Stimulated activated naive CD8-positive, alpha-beta T cell treated with anti-CD3 and anti-CD28 coated beads, Interleukin-15, amount 100 ng/mL, for 72 hours (primary cell): Measurements from ENCODE around the gene ZNF823.
"Not testable (repeated sequence)": the region's sequence is repeated elsewhere in the genome, so short reads cannot be mapped to it uniquely, and the experiment has no call there.

Source experiments
- ATAC-seq: fragments of 150-1000 bp; cut with Tn5 transposase; 2 replicates; pipeline ENCODE4 v1.10.0; 2021; ENCODE audit warnings: mild to moderate bottlenecking, moderate library complexity
- DNase-seq, 2 donors: peaks; one replicate each; pipeline ENCODE4 v3.0.0; 2021 to 2022
- H3K27ac Mint-ChIP-seq, 2 donors: one replicate each; pipeline ENCODE4 v1.8.0; 2022; ENCODE audit warnings: mild to moderate bottlenecking in 2 of 2, mixed read lengths in 2 of 2, moderate library complexity in 2 of 2
- H3K27me3 Mint-ChIP-seq: one replicate; pipeline ENCODE4 v1.8.0; 2022; ENCODE audit warnings: mixed read lengths
- H3K4me1 Mint-ChIP-seq: one replicate; pipeline ENCODE4 v1.8.0; 2022; ENCODE audit warnings: mild to moderate bottlenecking, mixed read lengths
- H3K4me3 Mint-ChIP-seq, 2 donors: one replicate each; pipeline ENCODE4 v1.8.0; 2022; ENCODE audit warnings: mild to moderate bottlenecking in 2 of 2, mixed read lengths in 2 of 2, moderate library complexity in 1 of 2
- H3K9me3 Mint-ChIP-seq, 2 donors: one replicate each; pipeline ENCODE4 v1.8.0; 2022; ENCODE audit warnings: mixed read lengths in 2 of 2

The ZNF823 gene

DNA sequence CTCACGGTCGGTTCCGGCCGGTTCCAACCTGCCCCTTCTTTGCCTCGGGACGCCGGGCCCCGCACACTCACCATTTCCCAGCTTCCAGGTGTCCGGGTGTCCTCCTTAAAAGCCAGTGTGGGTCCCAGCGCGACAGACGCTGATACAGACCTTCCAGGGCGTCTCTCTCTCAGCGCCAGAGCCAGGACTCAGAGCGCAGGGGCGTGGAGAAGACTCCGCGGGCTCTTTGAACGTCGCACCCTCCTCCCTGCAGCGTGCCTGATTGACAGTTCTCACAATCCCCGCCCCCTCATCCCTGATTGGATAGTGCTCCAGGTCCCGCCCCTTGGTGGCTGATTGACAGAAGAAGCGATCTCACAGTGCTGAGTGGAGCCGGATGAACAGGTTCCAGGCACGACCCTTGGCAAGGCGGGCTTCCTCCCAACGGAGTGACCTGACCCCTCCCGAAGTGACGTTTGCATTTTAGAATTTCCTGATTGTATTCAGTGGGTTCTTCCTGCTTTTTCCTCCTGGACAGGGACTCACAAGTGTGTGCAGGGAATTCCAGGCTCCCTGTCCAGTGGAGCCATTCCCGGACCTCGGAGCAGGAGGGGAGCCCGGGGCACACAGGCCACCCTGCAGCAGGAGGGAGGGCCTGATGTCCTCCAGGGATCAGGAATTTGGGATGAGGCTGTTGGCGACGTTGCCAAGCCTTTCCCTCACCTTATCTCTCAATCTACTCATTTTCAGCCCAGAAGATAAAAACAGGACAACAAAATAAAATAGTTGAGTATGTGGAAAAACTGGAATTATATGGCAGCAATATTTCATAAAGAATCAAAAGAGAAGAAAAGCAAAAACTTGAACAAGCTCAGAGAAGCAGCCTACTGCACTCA, at the start of gene ZNF823:
ZNF823 (minus strand) TSS at position 201 of the 875 bp plus-strand sequence; CDS start at position 74, 127 bp downstream.
- H3K4me3 Mint-ChIP-seq: peak within 1 kb of the TSS; percentile 95 to 97
- DNase-seq (peak; percentile 96 to 98), ATAC-seq (peak; percentile 99)
- peaks cover 27% of the 10 kb centered on the region for H3K4me1 Mint-ChIP-seq
- peak within 1 kb of the TSS; percentile 93 to 94 for H3K27ac Mint-ChIP-seq
- H3K27me3 Mint-ChIP-seq: no peaks in the 10 kb centered on the region
- H3K9me3 Mint-ChIP-seq: peaks cover 0 to 3% of the 10 kb centered on the region in 2 donors

DNA sequence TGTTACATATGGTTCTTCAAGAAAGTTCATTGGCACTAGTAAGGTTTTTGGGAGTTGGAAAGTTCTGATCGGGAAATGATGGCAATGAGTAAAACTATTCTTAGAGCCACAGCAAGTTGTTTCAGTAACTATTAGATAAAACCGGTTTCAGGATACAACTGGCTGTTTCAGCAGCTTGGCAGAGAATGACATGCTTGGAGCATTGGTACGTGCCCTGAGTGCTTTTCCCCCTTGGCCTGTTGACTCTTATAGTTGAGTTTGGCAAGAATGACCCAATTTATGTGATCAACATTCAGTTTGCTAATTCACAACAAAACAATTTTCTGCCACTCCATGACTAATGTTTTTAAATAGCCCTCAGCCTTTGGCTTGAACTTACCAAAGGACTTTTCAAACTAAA, 48.8 kb upstream of the ZNF823 start:
- H3K27me3 Mint-ChIP-seq: no peaks in the 10 kb centered on the region
- H3K27ac Mint-ChIP-seq: no peak overlapping the region
- no peaks in the 10 kb centered on the region for H3K4me1 Mint-ChIP-seq
- no peak for DNase-seq
- no peak for ATAC-seq
- peaks cover 49 to 73% of the 10 kb centered on the region in 2 donors for H3K9me3 Mint-ChIP-seq
- no peak overlapping the region for H3K4me3 Mint-ChIP-seq

DNA sequence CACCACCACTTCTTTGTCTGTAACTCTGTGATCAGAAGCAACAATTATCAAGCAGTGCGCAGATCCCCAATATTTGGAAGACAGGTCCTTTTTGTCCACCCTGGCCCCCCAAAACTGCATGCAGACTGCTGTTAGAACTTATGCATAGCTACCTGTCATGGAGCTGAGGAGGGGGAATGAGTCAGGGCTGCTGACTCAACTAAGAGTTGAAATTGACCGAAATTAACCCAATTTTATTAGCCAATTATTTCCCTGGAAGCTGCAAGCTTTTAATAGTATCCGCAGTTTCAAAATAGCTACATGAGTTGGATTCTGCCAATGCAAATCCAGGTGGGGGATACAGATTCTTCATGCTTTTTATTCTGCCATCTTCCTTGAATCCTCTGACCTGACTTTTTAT, 45.6 kb upstream of the ZNF823 start:
- Mint-ChIP-seq H3K4me1 (no peaks in the 10 kb centered on the region), H3K9me3 (peaks cover 45 to 75% of the 10 kb centered on the region in 2 donors), H3K27me3 (no peaks in the 10 kb centered on the region), H3K27ac (no peak overlapping the region), H3K4me3 (no peak overlapping the region)
- ATAC-seq (no peak), DNase-seq (no peak)

DNA sequence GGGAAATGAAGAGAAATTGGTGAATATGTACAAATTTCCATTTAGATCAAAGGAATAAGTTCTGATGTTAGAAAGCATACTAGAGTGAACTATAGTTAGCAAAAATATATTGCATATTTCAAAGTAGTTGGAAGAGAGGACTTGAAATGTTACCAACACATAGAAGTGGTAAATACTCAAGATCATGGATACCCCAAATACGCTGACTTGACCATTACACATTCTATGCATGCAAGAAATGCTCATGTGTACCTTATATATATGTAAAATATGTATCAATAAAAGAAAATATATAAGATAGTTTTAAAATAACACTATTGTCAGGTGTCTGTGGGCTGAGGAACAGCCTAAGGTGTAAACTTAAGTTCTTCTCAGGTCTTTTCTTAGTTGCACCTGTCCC, 45.0 kb upstream of the ZNF823 start:
- Mint-ChIP-seq H3K4me1 (no peaks in the 10 kb centered on the region), H3K9me3 (peaks cover 45 to 69% of the 10 kb centered on the region in 2 donors), H3K27ac (no peak overlapping the region), H3K27me3 (no peaks in the 10 kb centered on the region), H3K4me3 (no peak overlapping the region)
- ATAC-seq (no peak), DNase-seq (no peak)

DNA sequence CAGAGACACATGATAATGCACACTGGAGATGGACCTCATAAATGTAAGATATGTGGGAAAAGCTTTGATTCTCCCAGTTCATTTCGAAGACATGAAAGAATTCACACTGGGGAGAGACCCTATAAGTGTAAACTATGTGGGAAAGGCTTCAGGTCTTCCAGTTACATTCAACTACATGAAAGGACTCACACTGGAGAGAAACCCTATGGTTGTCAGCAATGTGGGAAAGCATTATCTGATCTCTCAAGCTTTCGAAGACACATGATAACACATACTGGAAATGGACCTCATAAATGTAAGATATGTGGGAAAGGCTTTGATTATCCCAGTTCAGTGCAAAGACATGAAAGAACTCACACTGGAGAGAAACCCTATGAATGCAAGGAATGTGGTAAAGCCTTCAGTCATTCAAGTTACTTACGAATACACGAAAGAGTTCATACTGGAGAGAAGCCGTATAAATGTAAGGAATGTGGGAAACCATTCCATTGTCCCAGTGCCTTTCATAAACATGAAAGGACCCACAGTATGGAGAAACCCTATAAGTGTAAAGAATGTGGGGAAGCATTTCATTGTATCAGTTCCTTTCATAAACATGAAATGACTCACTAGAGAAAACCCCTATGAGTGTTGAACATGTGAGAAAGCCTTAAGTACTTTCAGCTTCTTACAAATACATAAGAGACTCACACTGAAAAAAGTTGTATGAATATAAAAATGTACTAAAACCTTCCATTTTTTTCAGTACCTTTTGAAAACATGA, 42.7 kb upstream of the ZNF823 start:
- Mint-ChIP-seq H3K27me3 (no peaks in the 10 kb centered on the region), H3K4me3 (no peak overlapping the region), H3K27ac (no peak overlapping the region), H3K4me1 (no peaks in the 10 kb centered on the region), H3K9me3 (peaks cover 40 to 71% of the 10 kb centered on the region in 2 donors)
- no peak for DNase-seq
- ATAC-seq: no peak

DNA sequence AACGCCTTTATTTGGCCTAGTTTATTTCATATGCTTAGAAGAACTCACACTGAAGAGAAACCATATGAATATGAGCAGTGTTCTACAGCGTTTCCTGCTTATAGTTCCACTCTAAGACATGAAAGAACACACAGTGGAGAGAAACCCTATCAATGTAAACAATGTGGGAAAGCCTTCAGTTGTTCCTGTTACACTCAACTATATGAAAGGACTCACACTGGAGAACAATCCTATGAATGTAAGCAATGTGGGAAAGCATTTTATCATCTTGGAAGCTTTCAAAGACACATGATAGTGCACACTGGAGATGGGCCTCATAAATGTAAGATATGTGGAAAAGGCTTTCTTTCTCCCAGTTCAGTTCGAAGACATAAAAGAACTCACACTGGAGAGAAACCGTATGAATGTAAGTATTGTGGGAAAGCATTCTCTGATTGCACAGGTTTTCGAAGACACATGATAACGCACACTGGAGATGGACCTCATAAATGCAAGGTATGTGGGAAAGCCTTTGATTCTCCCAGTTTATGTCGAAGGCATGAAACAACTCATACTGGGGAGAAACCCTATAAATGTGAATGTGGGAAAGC, 41.8 kb upstream of the ZNF823 start:
- Mint-ChIP-seq H3K4me3 (no peak overlapping the region), H3K27ac (no peak overlapping the region), H3K27me3 (no peaks in the 10 kb centered on the region), H3K4me1 (no peaks in the 10 kb centered on the region), H3K9me3 (peaks cover 40 to 70% of the 10 kb centered on the region in 2 donors)
- DNase-seq (no peak), ATAC-seq (no peak)

DNA sequence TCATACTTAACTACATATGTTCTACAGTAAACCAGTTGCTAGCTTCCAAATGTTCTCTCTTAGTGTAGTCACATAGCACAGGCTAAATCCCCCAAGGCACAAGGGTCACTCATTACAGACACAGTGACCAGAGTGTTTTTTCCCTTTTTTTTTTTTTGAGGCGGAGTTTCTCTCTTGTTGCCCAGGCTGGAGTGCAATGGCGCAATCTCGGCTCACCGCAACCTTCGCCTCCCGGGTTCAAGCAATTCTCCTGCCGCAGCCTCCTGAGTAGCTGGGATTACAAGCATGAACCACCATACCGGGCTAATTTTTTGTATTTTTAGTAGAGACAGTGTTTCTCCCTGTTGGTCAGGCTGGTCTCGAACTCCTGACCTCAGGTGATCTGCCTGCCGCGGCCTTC, 37.9 kb upstream of the ZNF823 start:
- not testable (repeated sequence) for ATAC-seq, DNase-seq, H3K4me3 Mint-ChIP-seq, H3K27me3 Mint-ChIP-seq, H3K27ac Mint-ChIP-seq, H3K4me1 Mint-ChIP-seq
- peaks cover 44 to 64% of the 10 kb centered on the region in 2 donors for H3K9me3 Mint-ChIP-seq

- not testable (repeated sequence) for H3K27me3 Mint-ChIP-seq, DNase-seq, ATAC-seq, H3K4me3 Mint-ChIP-seq, H3K27ac Mint-ChIP-seq
- Mint-ChIP-seq H3K4me1 (peaks cover 22% of the 10 kb centered on the region), H3K9me3 (peaks cover 51 to 58% of the 10 kb centered on the region in 2 donors)
Observed at GRCh38 chr19:11771520-11771919, 32.8 kb upstream of the ZNF823 start.

DNA sequence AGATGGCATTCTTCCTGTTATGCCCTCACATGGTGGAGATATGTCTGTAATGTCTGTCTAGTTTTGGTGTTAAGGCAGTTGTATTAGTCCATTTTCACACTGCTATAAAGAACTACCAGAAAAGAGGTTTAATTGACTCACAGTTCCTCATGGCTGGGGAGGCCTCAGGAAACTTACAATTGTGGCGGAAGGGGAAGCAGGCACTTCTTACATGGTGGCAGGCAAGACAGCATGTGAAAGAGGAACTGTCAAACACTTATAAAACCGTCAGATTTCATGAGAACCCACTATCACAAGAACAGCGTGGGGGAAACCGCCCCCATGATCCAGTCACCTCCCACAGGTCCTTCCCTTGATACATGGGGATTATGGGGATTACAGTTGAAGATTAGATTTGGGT, 31.2 kb upstream of the ZNF823 start:
- ATAC-seq: no peak
- peaks cover 4% of the 10 kb centered on the region for H3K27me3 Mint-ChIP-seq
- peaks cover 24% of the 10 kb centered on the region for H3K4me1 Mint-ChIP-seq
- no peak overlapping the region for H3K4me3 Mint-ChIP-seq
- DNase-seq: no peak
- no peak overlapping the region for H3K27ac Mint-ChIP-seq
- H3K9me3 Mint-ChIP-seq: peaks cover 48 to 60% of the 10 kb centered on the region in 2 donors

DNA sequence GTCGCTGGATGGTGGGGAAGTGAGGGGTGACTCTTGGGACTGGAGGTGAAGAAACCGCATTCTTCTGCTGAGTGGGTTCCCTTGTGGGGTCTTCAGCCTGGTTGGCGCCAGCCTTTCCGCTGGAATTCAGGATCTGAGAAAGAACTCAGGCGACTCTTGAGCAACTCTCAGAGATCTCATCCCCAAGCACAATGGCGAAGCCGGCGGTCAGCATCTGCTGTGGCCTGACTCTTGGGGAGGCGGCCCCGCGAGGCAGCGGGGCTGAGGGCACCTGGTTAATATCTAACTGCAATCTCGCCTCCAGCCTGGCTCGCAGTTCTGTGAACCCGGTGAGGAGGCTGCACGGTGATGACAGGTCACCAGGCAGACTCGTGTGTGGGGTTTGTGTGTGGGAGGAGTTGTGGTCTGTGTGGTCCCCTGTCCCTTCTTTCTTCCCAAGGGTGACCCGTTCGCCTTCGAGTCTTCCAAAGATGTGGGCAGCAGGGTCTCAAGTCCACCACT, 28.9 kb upstream of the ZNF823 start:
- Mint-ChIP-seq H3K9me3 (peaks cover 45 to 52% of the 10 kb centered on the region in 2 donors), H3K4me3 (peak overlapping the region; percentile 98 to 100), H3K27ac (peak overlapping the region; percentile 90 to 91), H3K27me3 (peaks cover 13% of the 10 kb centered on the region), H3K4me1 (peaks cover 24% of the 10 kb centered on the region)
- DNase-seq (peak; percentile 11 to 32), ATAC-seq (no peak)

GRCh38 chr19:11766597-11767591, 28.1 kb upstream of the ZNF823 start, which contains the start of gene ZNF441:
ZNF441 (plus strand) TSS chr19:11767000; CDS start chr19:11767194, 194 bp downstream.
- DNase-seq (peak; percentile 88 to 95), ATAC-seq (peak; percentile 98)
- Mint-ChIP-seq H3K27me3 (peaks cover 13% of the 10 kb centered on the region), H3K9me3 (peaks cover 40 to 46% of the 10 kb centered on the region in 2 donors), H3K27ac (peak within 1 kb of the TSS; percentile 94 to 99), H3K4me3 (peak within 1 kb of the TSS; percentile 98 to 100), H3K4me1 (peaks cover 24% of the 10 kb centered on the region)

DNA sequence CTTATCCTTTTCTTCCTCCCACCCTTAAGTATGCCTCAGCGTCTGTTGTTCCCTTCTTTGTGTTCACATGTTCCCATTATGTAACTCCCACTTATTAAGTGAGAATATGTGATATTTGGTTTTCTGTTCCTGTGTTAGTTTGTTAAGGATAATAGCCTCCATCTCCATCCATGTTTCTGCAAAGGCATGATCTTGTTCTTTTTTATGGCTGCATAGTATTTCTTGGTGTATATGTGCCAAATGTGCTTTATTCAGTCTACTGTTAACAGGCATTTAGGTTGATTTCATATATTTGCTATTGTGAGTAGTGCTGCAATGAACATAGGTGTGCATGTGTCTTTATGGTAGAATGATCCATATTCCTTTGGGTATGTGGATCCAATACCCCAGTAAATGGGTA, 24.9 kb upstream of the ZNF823 start:
- Mint-ChIP-seq H3K9me3 (peaks cover 16 to 24% of the 10 kb centered on the region in 2 donors), H3K27me3 (peaks cover 13% of the 10 kb centered on the region), H3K4me1 (peaks cover 19% of the 10 kb centered on the region), H3K27ac (no peak overlapping the region), H3K4me3 (no peak overlapping the region)
- ATAC-seq (no peak), DNase-seq (no peak)

GRCh38 chr19:11763117-11763516, 24.4 kb upstream of the ZNF823 start:
- DNase-seq (no peak), ATAC-seq (no peak)
- Mint-ChIP-seq H3K9me3 (peaks cover 16 to 23% of the 10 kb centered on the region in 2 donors), H3K4me3 (peak overlapping the region in 1 of 2 donors; percentile 16), H3K27ac (no peak overlapping the region), H3K27me3 (peaks cover 13% of the 10 kb centered on the region), H3K4me1 (peaks cover 14% of the 10 kb centered on the region)

DNA sequence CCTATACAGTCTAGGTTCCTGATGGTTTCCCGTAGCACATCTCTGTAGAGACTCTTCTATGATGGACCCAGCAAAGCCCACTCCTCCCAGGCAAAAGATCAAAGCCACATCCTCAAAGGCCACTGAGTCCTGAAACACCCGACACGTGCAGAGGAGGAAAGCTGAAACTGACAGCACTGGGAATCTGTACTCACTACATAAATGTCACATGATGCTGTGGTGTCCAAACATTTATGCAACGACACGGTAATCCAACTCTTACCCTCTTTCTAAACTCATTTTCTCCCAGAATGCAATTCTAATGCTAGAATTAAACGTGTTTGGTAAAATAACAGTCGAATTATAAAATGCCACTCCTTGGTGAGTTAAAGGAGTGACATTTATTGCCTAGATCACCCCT, 21.1 kb upstream of the ZNF823 start:
- DNase-seq (no peak), ATAC-seq (no peak)
- no peaks in the 10 kb centered on the region for H3K4me1 Mint-ChIP-seq
- no peak overlapping the region for H3K27ac Mint-ChIP-seq
- H3K27me3 Mint-ChIP-seq: peaks cover 7% of the 10 kb centered on the region
- no peak overlapping the region for H3K4me3 Mint-ChIP-seq
- H3K9me3 Mint-ChIP-seq: peaks cover 33% of the 10 kb centered on the region in 2 donors
